HG03039 (cell line): ENCODE results near the gene SEBOX.

Source experiments
- ATAC-seq: cut with Tn5 transposase; IDR thresholded peaks from one replicate; pipeline ENCODE4 v1.9.1; 2021; ENCODE audit warnings: mild to moderate bottlenecking, moderate library complexity; ENCODE audit not compliant: unreplicated experiment

The SEBOX gene

GRCh38 chr17:28324267-28324745 is 40.7 kb downstream of the SEBOX start:
- no peak for ATAC-seq

- ATAC-seq, result no peak
Measured at GRCh38 chr17:28320215-28321061, 44.6 kb downstream of the SEBOX start.

GRCh38 chr17:28319598-28319935 is 45.4 kb downstream of the SEBOX start:
- ATAC-seq, result no peak

- peak; percentile 92 for ATAC-seq
Measured at GRCh38 chr17:28318759-28319597, 46.0 kb downstream of the SEBOX start, which contains the start of gene TMEM97. TSS of gene TMEM97 (plus strand) at chr17:28319200. CDS start at chr17:28319240, 40 bp downstream.

GRCh38 chr17:28317966-28318758 is 46.8 kb downstream of the SEBOX start:
- no peak for ATAC-seq

GRCh38 chr17:28317099-28317965 is 47.7 kb downstream of the SEBOX start:
- no peak for ATAC-seq

GRCh38 chr17:28315846-28316705 is 48.9 kb downstream of the SEBOX start:
- no peak for ATAC-seq

- ATAC-seq, result no peak
Measured at GRCh38 chr17:28313841-28314240, 51.2 kb downstream of the SEBOX start.
